HepG2 (cell line): ENCODE measurements around the gene RPLP2. TPM values are rescaled to one million over a fixed set of nuclear protein-coding genes. Genes with fewer than 3 reads are reported as not detected.
A peak's percentile ranks its signal among the peaks of the same experiment; 100 is the strongest.

Source experiments
- ARID2 ChIP-seq: sonication (generic); formaldehyde crosslinking; IDR thresholded peaks from 2 replicates; pipeline ENCODE4 v1.8.1; 2022; ENCODE audit warnings: mild to moderate bottlenecking, missing genetic modification reagents, borderline replicate concordance
- ATF7-NPFF ChIP-seq: sonication (generic); formaldehyde crosslinking; IDR thresholded peaks from 2 replicates; pipeline ENCODE4 v1.8.1; 2023; ENCODE audit warnings: mild to moderate bottlenecking, low read depth, missing genetic modification reagents, moderate library complexity
- DR1 ChIP-seq: sonication (generic); formaldehyde crosslinking; IDR thresholded peaks from 2 replicates; pipeline ENCODE4 v1.8.0; 2021; ENCODE audit warnings: mild to moderate bottlenecking, missing genetic modification reagents, inconsistent platforms
- GTF2F1 ChIP-seq: fragments of 150-350 bp; IDR thresholded peaks from 2 replicates; pipeline ENCODE4 v1.6.1; 2014; ENCODE audit warnings: low read length
- KAT8 ChIP-seq: IDR thresholded peaks from 2 replicates; pipeline ENCODE4 v1.6.1; 2016; ENCODE audit warnings: missing genetic modification reagents, missing compliant biosample characterization
- KDM5B ChIP-seq: sonication (generic); formaldehyde crosslinking; IDR thresholded peaks from 2 replicates; pipeline ENCODE4 v1.4.0; 2020; ENCODE audit warnings: missing genetic modification reagents, mild to moderate bottlenecking, borderline replicate concordance
- MEF2D ChIP-seq: sonication (generic); formaldehyde crosslinking; IDR thresholded peaks from 2 replicates; pipeline ENCODE4 v1.5.1; 2020; ENCODE audit warnings: mild to moderate bottlenecking, missing genetic modification reagents
- MTA1 ChIP-seq: sonication (generic); formaldehyde crosslinking; IDR thresholded peaks from 2 replicates; pipeline ENCODE4 v1.4.0; 2020; ENCODE audit warnings: missing genetic modification reagents, mild to moderate bottlenecking, borderline replicate concordance
- MXI1 ChIP-seq: IDR thresholded peaks from 3 replicates; pipeline ENCODE4 v1.6.1; 2012; ENCODE audit warnings: low read depth, low read length, inconsistent platforms, borderline replicate concordance
- NFYB ChIP-seq: sonication (generic); formaldehyde crosslinking; IDR thresholded peaks from 2 replicates; pipeline ENCODE4 v1.4.0; 2020; ENCODE audit warnings: missing genetic modification reagents
- NONO ChIP-seq, 2 experiments: fragments of 450-650 bp in 1 of 2; sonication (generic) in 1 of 2; formaldehyde crosslinking in 1 of 2; IDR thresholded peaks in 1 of 2; conservative IDR thresholded peaks in 1 of 2; 2 replicates each; pipeline versions ENCODE4 v1.6.1 to v1.8.0; 2017 to 2022; ENCODE audit warnings: mild to moderate bottlenecking in 1 of 2, missing genetic modification reagents in 1 of 2, moderate library complexity in 1 of 2
- NR2F1 ChIP-seq, 2 experiments: fragments of 450-650 bp in 1 of 2; formaldehyde crosslinking in 1 of 2; IDR thresholded peaks; 2 replicates each; pipeline versions ENCODE4 v1.5.0 to v1.6.1; 2016 to 2020; ENCODE audit warnings: mild to moderate bottlenecking in 1 of 2, missing compliant biosample characterization in 1 of 2, missing genetic modification reagents in 1 of 2, moderate library complexity in 1 of 2
- SMYD3 ChIP-seq: sonication (generic); formaldehyde crosslinking; IDR thresholded peaks from 2 replicates; pipeline ENCODE4 v1.8.1; 2023; ENCODE audit warnings: mild to moderate bottlenecking, missing genetic modification reagents
- SPEN ChIP-seq: sonication (generic); formaldehyde crosslinking; IDR thresholded peaks from 2 replicates; pipeline ENCODE4 v1.5.1; 2020; ENCODE audit warnings: low read depth, mild to moderate bottlenecking, missing genetic modification reagents
- SYNCRIP ChIP-seq: fragments of 200-400 bp; formaldehyde crosslinking; IDR thresholded peaks from 2 replicates; pipeline ENCODE4 v1.6.1; 2018; ENCODE audit warnings: mild to moderate bottlenecking, low read depth, low read length; ENCODE audit not compliant: insufficient read depth
- TP53 ChIP-seq: sonication (generic); formaldehyde crosslinking; conservative IDR thresholded peaks from 2 replicates; pipeline ENCODE4 v1.4.0; 2020; ENCODE audit warnings: missing genetic modification reagents
- ZNF234 ChIP-seq: sonication (generic); formaldehyde crosslinking; conservative IDR thresholded peaks from 2 replicates; pipeline ENCODE4 v1.5.1; 2020; ENCODE audit warnings: mild to moderate bottlenecking, missing genetic modification reagents
- ZNF263 ChIP-seq: sonication (generic); formaldehyde crosslinking; IDR thresholded peaks from 2 replicates; pipeline ENCODE4 v1.4.0; 2020; ENCODE audit warnings: missing genetic modification reagents
- ZNF383 ChIP-seq: sonication (generic); formaldehyde crosslinking; IDR thresholded peaks from 2 replicates; pipeline ENCODE4 v1.4.0; 2020; ENCODE audit warnings: missing genetic modification reagents, mild to moderate bottlenecking, borderline replicate concordance
- ZSCAN29 ChIP-seq: sonication (generic); formaldehyde crosslinking; conservative IDR thresholded peaks from 2 replicates; pipeline ENCODE4 v1.4.0; 2020; ENCODE audit warnings: mild to moderate bottlenecking, missing genetic modification reagents
- polyA plus RNA-seq, 8 experiments: library from polyadenylated mRNA; depleted of rRNA in 3 of 8; stranded (reverse) in 7 of 8; unstranded in 1 of 8; fragments of >200 nt; fragmentation: Illumina TruSeq in 4 of 8; extraction: Trizol in 4 of 8; gene quantifications; 2 replicates each; pipeline versions ENCODE4 v1.2.1 to v1.2.3, GENCODE V29; 2011 to 2016; ENCODE audit warnings: low read depth in 4 of 8, missing spikeins in 1 of 8, mixed read lengths in 1 of 8; ENCODE audit not compliant: insufficient read depth in 1 of 8
- total RNA-seq, 5 experiments: library from RNA; depleted of rRNA; stranded (reverse); fragments of >200 nt; fragmentation: Illumina TruSeq; extraction: Trizol; gene quantifications; 2 replicates each; pipeline ENCODE4 v1.2.3, GENCODE V29; 2016; ENCODE audit warnings: low read depth in 1 of 5
- TF ChIP-seq, protein P1 (sequence below): IDR thresholded peaks from 2 replicates; pipeline ENCODE4 v1.6.1; 2016; ENCODE audit warnings: missing compliant biosample characterization, missing genetic modification reagents, borderline replicate concordance
- TF ChIP-seq, protein P2 (sequence below): sonication (generic); formaldehyde crosslinking; IDR thresholded peaks from 2 replicates; pipeline ENCODE4 v1.5.0; 2020; ENCODE audit warnings: missing genetic modification reagents

Gene RPLP2
- total and polyA plus RNA-seq, 2 of the 13 experiments (the other 11 are each of a cell fraction or from before 2014, with no cell fraction given): 978 to 2,106 TPM

DNA sequence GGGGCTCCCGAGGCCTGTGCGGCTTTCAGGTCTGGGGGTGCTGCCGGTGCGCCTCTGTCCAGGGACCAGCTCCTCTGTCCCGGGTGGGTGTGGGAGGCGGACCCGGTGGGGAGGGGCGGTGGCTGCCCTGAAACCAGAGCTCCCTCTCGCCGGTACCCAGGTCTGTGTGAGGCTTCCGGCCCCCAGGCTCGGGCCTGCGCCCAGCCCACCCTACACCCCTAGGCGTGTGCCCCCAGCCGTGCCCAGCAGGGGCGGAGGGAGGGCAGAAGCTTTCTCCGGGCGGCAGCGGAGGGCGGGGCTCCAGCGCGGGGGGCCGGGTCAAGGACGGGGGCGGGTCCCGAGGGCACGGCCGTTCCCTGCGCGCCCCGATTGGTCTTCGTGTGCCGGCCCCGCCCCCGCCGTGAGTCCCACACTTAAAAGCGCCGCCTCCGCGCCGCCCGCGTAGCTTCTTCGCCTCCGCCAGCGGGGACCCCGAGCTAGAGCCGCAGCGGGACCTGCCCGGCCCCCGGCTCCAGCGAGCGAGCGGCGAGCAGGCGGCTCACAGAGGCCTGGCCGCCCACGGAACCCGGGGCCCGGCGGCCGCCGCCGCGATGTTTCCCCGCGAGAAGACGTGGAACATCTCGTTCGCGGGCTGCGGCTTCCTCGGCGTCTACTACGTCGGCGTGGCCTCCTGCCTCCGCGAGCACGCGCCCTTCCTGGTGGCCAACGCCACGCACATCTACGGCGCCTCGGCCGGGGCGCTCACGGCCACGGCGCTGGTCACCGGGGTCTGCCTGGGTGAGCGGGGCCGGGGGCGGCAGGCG lies 9.6 kb downstream of the RPLP2 start (continued):
- 0 out of 4 replicates have a peak, but pooled peaks of 1 of the 2 experiments have one; percentile 36 for TF ChIP-seq NR2F1 (CRISPR knock-in tag; IDR thresholded peaks at IDR 0.05)
- TF ChIP-seq, protein P1, sequence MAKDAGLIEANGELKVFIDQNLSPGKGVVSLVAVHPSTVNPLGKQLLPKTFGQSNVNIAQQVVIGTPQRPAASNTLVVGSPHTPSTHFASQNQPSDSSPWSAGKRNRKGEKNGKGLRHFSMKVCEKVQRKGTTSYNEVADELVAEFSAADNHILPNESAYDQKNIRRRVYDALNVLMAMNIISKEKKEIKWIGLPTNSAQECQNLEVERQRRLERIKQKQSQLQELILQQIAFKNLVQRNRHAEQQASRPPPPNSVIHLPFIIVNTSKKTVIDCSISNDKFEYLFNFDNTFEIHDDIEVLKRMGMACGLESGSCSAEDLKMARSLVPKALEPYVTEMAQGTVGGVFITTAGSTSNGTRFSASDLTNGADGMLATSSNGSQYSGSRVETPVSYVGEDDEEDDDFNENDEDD (CRISPR knock-in tag): 0 out of 2 replicates have a peak, but pooled peaks have one; percentile 39
- TF ChIP-seq ATF7-NPFF (CRISPR knock-in tag): peak; percentile 81; the same call in 1 of the 2 replicates
- TF ChIP-seq KAT8 (CRISPR knock-in tag): peak; percentile 24; the same call in 1 of the 2 replicates
- 0 out of 2 replicates have a peak, but pooled peaks have one; percentile 29 for TF ChIP-seq SMYD3 (CRISPR knock-in tag)
- TF ChIP-seq DR1 (CRISPR knock-in tag): peak; percentile 88
- TF ChIP-seq ZSCAN29: peak; percentile 16; the same call in 1 of the 2 replicates
- TF ChIP-seq SPEN (CRISPR knock-in tag): 0 out of 2 replicates have a peak, but pooled peaks have one; percentile 74
- TF ChIP-seq ZNF383 (CRISPR knock-in tag): 0 out of 2 replicates have a peak, but pooled peaks have one; percentile 76
- TF ChIP-seq ZNF263: no peak
- TF ChIP-seq MTA1: peak; percentile 16; the same call in 1 of the 2 replicates
- TF ChIP-seq GTF2F1: peak; percentile 75; the same call in 1 of the 2 replicates
- TF ChIP-seq NFYB (CRISPR knock-in tag): peak; percentile 69
- TF ChIP-seq ZNF234 (CRISPR knock-in tag): no peak
- TF ChIP-seq KDM5B (CRISPR knock-in tag): peak; percentile 38; the same call in 1 of the 2 replicates
- TF ChIP-seq NONO (IDR thresholded peaks at IDR 0.05): no peak
- 0 out of 2 replicates have a peak, but pooled peaks have one; percentile 46 for TF ChIP-seq NONO (CRISPR knock-in tag; conservative IDR thresholded peaks at IDR 0.05)
- no peak for TF ChIP-seq MEF2D (CRISPR knock-in tag)
- TF ChIP-seq SYNCRIP: no peak
- TF ChIP-seq MXI1: peak; percentile 62; the same call in 1 of the 3 replicates
- TF ChIP-seq ARID2: 0 out of 2 replicates have a peak, but pooled peaks have one; percentile 76
- TF ChIP-seq TP53 (CRISPR knock-in tag): no peak
- TF ChIP-seq, protein P2, sequence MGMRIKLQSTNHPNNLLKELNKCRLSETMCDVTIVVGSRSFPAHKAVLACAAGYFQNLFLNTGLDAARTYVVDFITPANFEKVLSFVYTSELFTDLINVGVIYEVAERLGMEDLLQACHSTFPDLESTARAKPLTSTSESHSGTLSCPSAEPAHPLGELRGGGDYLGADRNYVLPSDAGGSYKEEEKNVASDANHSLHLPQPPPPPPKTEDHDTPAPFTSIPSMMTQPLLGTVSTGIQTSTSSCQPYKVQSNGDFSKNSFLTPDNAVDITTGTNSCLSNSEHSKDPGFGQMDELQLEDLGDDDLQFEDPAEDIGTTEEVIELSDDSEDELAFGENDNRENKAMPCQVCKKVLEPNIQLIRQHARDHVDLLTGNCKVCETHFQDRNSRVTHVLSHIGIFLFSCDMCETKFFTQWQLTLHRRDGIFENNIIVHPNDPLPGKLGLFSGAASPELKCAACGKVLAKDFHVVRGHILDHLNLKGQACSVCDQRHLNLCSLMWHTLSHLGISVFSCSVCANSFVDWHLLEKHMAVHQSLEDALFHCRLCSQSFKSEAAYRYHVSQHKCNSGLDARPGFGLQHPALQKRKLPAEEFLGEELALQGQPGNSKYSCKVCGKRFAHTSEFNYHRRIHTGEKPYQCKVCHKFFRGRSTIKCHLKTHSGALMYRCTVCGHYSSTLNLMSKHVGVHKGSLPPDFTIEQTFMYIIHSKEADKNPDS (CRISPR knock-in tag): peak; percentile 30; the same call in 1 of the 2 replicates
